ENCODE measurements around the gene RANBP9. TPM values are rescaled to one million over a fixed set of nuclear protein-coding genes. Genes with fewer than 3 reads are reported as not detected.

The RANBP9 gene
- total and polyA plus RNA-seq, 2 donors (not counting 3 experiments of a cell fraction or from before 2014, with no cell fraction given): 15.1 to 40.2 TPM

GRCh38 chr6:13666194-13667105 is 45.2 kb downstream of the RANBP9 start:
- Histone ChIP-seq H3K4me2 (ENCODE audit: insufficient read depth, low read length) (no peak overlapping the region), H3K79me2 (ENCODE audit: control insufficient read depth, insufficient read depth, low read length) (peaks cover 92% of the 10 kb centered on the region), H4K20me1 (replicated peaks; ENCODE audit: control insufficient read depth, extremely low read depth, insufficient read depth, low read length) (peaks cover 9% of the 10 kb centered on the region), H3K27me3 (ENCODE audit: control insufficient read depth in 2 of 2, insufficient read depth in 2 of 2, low read length in 2 of 2) (no peaks in the 10 kb centered on the region), H3K9ac (replicated peaks; ENCODE audit: extremely low read depth, insufficient read depth, low read length) (no peak overlapping the region), H3K27ac (ENCODE audit: insufficient read depth, low read depth, low read length) (no peak overlapping the region), H3K9me1 (replicated peaks; ENCODE audit: control insufficient read depth, extremely low read depth, insufficient read depth, low read length) (no peaks in the 10 kb centered on the region), H2AFZ (ENCODE audit: low read depth, low read length) (no peak overlapping the region), H3K36me3 (ENCODE audit: control insufficient read depth in 2 of 2, extremely low read depth in 1 of 2, insufficient read depth in 2 of 2, low read length in 2 of 2) (no peaks in the 10 kb centered on the region), H3K9me3 (replicated peaks; ENCODE audit: control insufficient read depth, insufficient read depth, low read length) (no peaks in the 10 kb centered on the region), H3K4me3 (replicated peaks in 1 of 3; ENCODE audit: insufficient read depth in 1 of 3, low read depth in 1 of 3, low read length in 3 of 3) (no peak overlapping the region), H3K4me1 (ENCODE audit: control insufficient read depth, extremely low read depth, insufficient read depth, low read length) (no peaks in the 10 kb centered on the region)
- DNase-seq (ENCODE audit: low read depth, low spot score) (no peak), FAIRE-seq (no peak)
- ChIA-PET CTCF (no interaction called here), POLR2A (no interaction called here)
- dilution Hi-C loops (cut with MboI; ENCODE audit: extremely low pct_ligation_motif_present, low sequenced_read_pairs): no loop called here
- no TSS peak for BruUV-seq (replicated peaks)
- TF ChIP-seq CTCF (IDR thresholded peaks at IDR 0.05; ENCODE audit: extremely low read depth in 1 of 2, insufficient read depth in 1 of 2, low read depth in 1 of 2, low read length in 2 of 2): no peak
- TF ChIP-seq JUN (IDR thresholded peaks at IDR 0.05; ENCODE audit: borderline replicate concordance, insufficient read depth, insufficient read length, low read depth): no peak
- no peak for TF ChIP-seq FOS (IDR thresholded peaks at IDR 0.05; ENCODE audit: borderline replicate concordance, insufficient read depth, low read length)
- no peak for TF ChIP-seq EZH2 (IDR thresholded peaks at IDR 0.05; ENCODE audit: borderline replicate concordance, low read depth, low read length, severe bottlenecking)
- no peak for TF ChIP-seq MYC (IDR thresholded peaks at IDR 0.05; ENCODE audit: low read depth, low read length)
- TF ChIP-seq POLR2AphosphoS5 (IDR thresholded peaks at IDR 0.05; ENCODE audit: insufficient read depth, low read depth, low read length): no peak
- no peak for TF ChIP-seq POLR2A (IDR thresholded peaks at IDR 0.05; ENCODE audit: low read depth, low read length)
- no peak for TF ChIP-seq GATA2 (IDR thresholded peaks at IDR 0.05; ENCODE audit: insufficient read depth, insufficient read length, low read depth, low read length)
- TF ChIP-seq MAX (IDR thresholded peaks at IDR 0.05; ENCODE audit: insufficient read depth, insufficient read length): no peak
- intact Hi-C loops (cut with micrococcal nuclease): no loop called here

Data from endothelial cell of umbilical vein (primary cell).